Measurements from ENCODE around the gene GRK7. TPM values are rescaled to one million over a fixed set of nuclear protein-coding genes. Genes with fewer than 3 reads are reported as not detected.
A peak's percentile ranks its signal among the peaks of the same experiment; 100 is the strongest.
"Not testable (repeated sequence)": the region's sequence is repeated elsewhere in the genome, so short reads cannot be mapped to it uniquely, and the experiment has no call there.

Gene GRK7
- total RNA-seq, 4 donors from 2014 or later = not detected

- TF ChIP-seq CTCF (IDR thresholded peaks at IDR 0.05) (no peak), POLR2A (IDR thresholded peaks at IDR 0.05) (no peak)
- H3K4me3 ChIP-seq = peak overlapping the region; percentile 24 to 47 (median 37)
- H3K36me3 ChIP-seq = no peaks in the 10 kb centered on the region
- no peaks in the 10 kb centered on the region for H3K9me3 ChIP-seq
- H3K27me3 ChIP-seq = no peaks in the 10 kb centered on the region
- H3K27ac ChIP-seq = peak overlapping the region; percentile 69 to 83 (median 78)
- H3K4me1 ChIP-seq = peaks cover 0 to 26% (median 14%) of the 10 kb centered on the region in 4 donors
- DNase-seq = peak; percentile 46 to 70 (median 63)
These were observed 33.9 kb downstream of the GRK7 start for GRCh38 chr3:141796889-141797781.

GRCh38 chr3:141797819-141798447, 34.7 kb downstream of the GRK7 start:
- H3K4me3 ChIP-seq = peak overlapping the region; percentile 24 to 47 (median 37)

GRCh38 chr3:141798448-141798845, 35.2 kb downstream of the GRK7 start:
- no peak for DNase-seq
- TF ChIP-seq POLR2A (IDR thresholded peaks at IDR 0.05) (no peak), CTCF (IDR thresholded peaks at IDR 0.05) (no peak)
- Histone ChIP-seq H3K9me3 (no peaks in the 10 kb centered on the region), H3K4me1 (peaks cover 0 to 26% (median 14%) of the 10 kb centered on the region in 4 donors), H3K27ac (peak overlapping the region in 3 of 4 donors; percentile 74 to 83 (median 83)), H3K36me3 (no peaks in the 10 kb centered on the region), H3K27me3 (no peaks in the 10 kb centered on the region), H3K4me3 (no peak overlapping the region)

More at GRCh38 chr3:141797819-141798447, 34.7 kb downstream of the GRK7 start:
- DNase-seq = no peak
- H3K27ac ChIP-seq = peak overlapping the region; percentile 69 to 83 (median 78)
- H3K36me3 ChIP-seq = no peaks in the 10 kb centered on the region
- peaks cover 0 to 26% (median 14%) of the 10 kb centered on the region in 4 donors for H3K4me1 ChIP-seq
- H3K27me3 ChIP-seq = no peaks in the 10 kb centered on the region
- no peak for TF ChIP-seq POLR2A (IDR thresholded peaks at IDR 0.05)
- no peak for TF ChIP-seq CTCF (IDR thresholded peaks at IDR 0.05)
- H3K9me3 ChIP-seq = no peaks in the 10 kb centered on the region

- Histone ChIP-seq H3K4me1 (peaks cover 0 to 12% (median 6%) of the 10 kb centered on the region in 4 donors), H3K36me3 (no peaks in the 10 kb centered on the region), H3K9me3 (no peaks in the 10 kb centered on the region), H3K27me3 (no peaks in the 10 kb centered on the region), H3K27ac (no peak overlapping the region), H3K4me3 (no peak overlapping the region)
- DNase-seq = no peak
- TF ChIP-seq CTCF (IDR thresholded peaks at IDR 0.05) (no peak), POLR2A (IDR thresholded peaks at IDR 0.05) (no peak)
These were observed 39.3 kb downstream of the GRK7 start for GRCh38 chr3:141802316-141803077.

- not testable (repeated sequence) for H3K9me3 ChIP-seq, H3K4me3 ChIP-seq, DNase-seq, H3K27me3 ChIP-seq, H3K36me3 ChIP-seq, H3K27ac ChIP-seq, H3K4me1 ChIP-seq
These were observed 40.3 kb downstream of the GRK7 start for GRCh38 chr3:141803538-141803937.

Data from Peyer's patch (tissue), 4 donors.